Tibial artery (tissue), 4 donors: Measurements from ENCODE around the gene TASP1.
"Not testable (repeated sequence)": the region's sequence is repeated elsewhere in the genome, so short reads cannot be mapped to it uniquely, and the experiment has no call there.

Experiments used
- DNase-seq, 2 donors: peaks; one replicate each; pipeline ENCODE4 v3.0.0-alpha.2; 2019
- H3K27ac ChIP-seq, 2 donors: fragments of 200-600 bp; sonication (generic) in 1 of 2; 1 replicate in 1 of 2; 2 replicates in 1 of 2; pipeline ENCODE4 v1.5.1; 2018 to 2019; ENCODE audit warnings: mild to moderate bottlenecking in 1 of 2
- H3K27me3 ChIP-seq, 2 donors: fragments of 200-600 bp; sonication (generic) in 1 of 2; one replicate each; pipeline versions ENCODE4 v1.5.1 to v1.6.0; 2016 to 2019
- H3K36me3 ChIP-seq, 3 donors: fragments of 200-600 bp; sonication (generic) in 2 of 3; one replicate each; pipeline ENCODE4 v1.5.1; 2016 to 2019; ENCODE audit warnings: mild to moderate bottlenecking in 2 of 3
- H3K4me1 ChIP-seq, 4 donors: fragments of 200-600 bp; sonication (generic) in 2 of 4; 1 replicate in 3 of 4; 2 replicates in 1 of 4; pipeline ENCODE4 v1.5.1; 2016 to 2019
- H3K4me3 ChIP-seq, 2 donors: fragments of 200-600 bp; sonication (generic) in 1 of 2; 1 replicate in 1 of 2; 2 replicates in 1 of 2; pipeline ENCODE4 v1.5.1; 2018 to 2019; ENCODE audit warnings: mild to moderate bottlenecking in 2 of 2
- H3K9me3 ChIP-seq, 3 donors: fragments of 200-600 bp; sonication (generic) in 1 of 3; one replicate each; pipeline ENCODE4 v1.5.1; 2016 to 2019
- intact Hi-C: fragments of 100-400 bp; cut with DNase I; formaldehyde crosslinking; loops from one replicate; pipeline ENCODE4 v1.15.0; 2023; ENCODE audit warnings: low total_unique reads
- TF ChIP-seq, protein P1 (sequence below), 2 experiments: fragments of 200-600 bp in 1 of 2; fragments of 450-650 bp in 1 of 2; IDR thresholded peaks; one replicate each; pipeline ENCODE4 v1.5.1; 2017 to 2019; ENCODE audit warnings: antibody characterized with exemption in 2 of 2, mild to moderate bottlenecking in 1 of 2, moderate library complexity in 1 of 2

Gene TASP1

GRCh38 chr20:13392391-13392790 lies 246.3 kb downstream of the TASP1 start:
- Histone ChIP-seq H3K9me3 (no peaks in the 10 kb centered on the region), H3K27me3 (no peaks in the 10 kb centered on the region), H3K4me1 (peaks cover 0 to 14% (median 0%) of the 10 kb centered on the region in 4 donors), H3K27ac (no peak overlapping the region), H3K4me3 (no peak overlapping the region), H3K36me3 (peaks cover 12 to 26% (median 20%) of the 10 kb centered on the region in 3 donors)
- no peak for DNase-seq
- TF ChIP-seq, protein P1, sequence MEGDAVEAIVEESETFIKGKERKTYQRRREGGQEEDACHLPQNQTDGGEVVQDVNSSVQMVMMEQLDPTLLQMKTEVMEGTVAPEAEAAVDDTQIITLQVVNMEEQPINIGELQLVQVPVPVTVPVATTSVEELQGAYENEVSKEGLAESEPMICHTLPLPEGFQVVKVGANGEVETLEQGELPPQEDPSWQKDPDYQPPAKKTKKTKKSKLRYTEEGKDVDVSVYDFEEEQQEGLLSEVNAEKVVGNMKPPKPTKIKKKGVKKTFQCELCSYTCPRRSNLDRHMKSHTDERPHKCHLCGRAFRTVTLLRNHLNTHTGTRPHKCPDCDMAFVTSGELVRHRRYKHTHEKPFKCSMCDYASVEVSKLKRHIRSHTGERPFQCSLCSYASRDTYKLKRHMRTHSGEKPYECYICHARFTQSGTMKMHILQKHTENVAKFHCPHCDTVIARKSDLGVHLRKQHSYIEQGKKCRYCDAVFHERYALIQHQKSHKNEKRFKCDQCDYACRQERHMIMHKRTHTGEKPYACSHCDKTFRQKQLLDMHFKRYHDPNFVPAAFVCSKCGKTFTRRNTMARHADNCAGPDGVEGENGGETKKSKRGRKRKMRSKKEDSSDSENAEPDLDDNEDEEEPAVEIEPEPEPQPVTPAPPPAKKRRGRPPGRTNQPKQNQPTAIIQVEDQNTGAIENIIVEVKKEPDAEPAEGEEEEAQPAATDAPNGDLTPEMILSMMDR (IDR thresholded peaks at IDR 0.05) = no peak
- intact Hi-C loops = no loop called here

- no peaks in the 10 kb centered on the region for H3K4me1 ChIP-seq
- TF ChIP-seq, protein P1 (IDR thresholded peaks at IDR 0.05) = no peak
- no peak for DNase-seq
- no peaks in the 10 kb centered on the region for H3K9me3 ChIP-seq
- intact Hi-C loops = no loop called here
- H3K27me3 ChIP-seq = no peaks in the 10 kb centered on the region
- H3K36me3 ChIP-seq = peaks cover 28 to 42% (median 31%) of the 10 kb centered on the region in 3 donors
- no peak overlapping the region for H3K27ac ChIP-seq
- H3K4me3 ChIP-seq = no peak overlapping the region
Observed at GRCh38 chr20:13389115-13389514, 249.6 kb downstream of the TASP1 start.

DNA sequence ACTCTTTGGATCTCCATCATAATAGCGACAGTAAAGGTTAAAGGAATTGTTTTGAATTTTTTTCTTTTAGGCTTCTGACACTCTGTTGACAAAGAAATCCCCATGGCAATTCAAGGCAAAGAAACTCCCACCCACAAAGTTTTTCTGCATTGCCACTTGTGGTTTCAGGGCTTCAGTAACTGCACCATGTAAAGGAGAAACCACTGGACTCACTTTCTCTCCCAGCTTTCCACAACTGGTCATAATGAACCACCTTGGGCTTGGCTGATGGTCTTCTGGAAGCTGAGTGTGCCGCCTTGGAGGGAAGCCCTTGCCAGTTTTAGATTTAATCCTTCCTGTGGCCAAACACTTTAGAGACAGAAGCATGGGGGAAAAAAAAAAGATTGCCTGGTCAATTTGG lies 254.6 kb downstream of the TASP1 start:
- Histone ChIP-seq H3K4me1 (no peaks in the 10 kb centered on the region), H3K36me3 (peaks cover 8 to 51% (median 29%) of the 10 kb centered on the region in 3 donors), H3K9me3 (peaks cover 0 to 19% (median 7%) of the 10 kb centered on the region in 3 donors), H3K4me3 (no peak overlapping the region), H3K27ac (no peak overlapping the region), H3K27me3 (no peaks in the 10 kb centered on the region)
- intact Hi-C loops = no loop called here
- TF ChIP-seq, protein P1 (IDR thresholded peaks at IDR 0.05) = no peak
- no peak for DNase-seq

- DNase-seq = no peak
- intact Hi-C loops = no loop called here
Observed at GRCh38 chr20:13382786-13383185, 255.9 kb downstream of the TASP1 start.

DNA sequence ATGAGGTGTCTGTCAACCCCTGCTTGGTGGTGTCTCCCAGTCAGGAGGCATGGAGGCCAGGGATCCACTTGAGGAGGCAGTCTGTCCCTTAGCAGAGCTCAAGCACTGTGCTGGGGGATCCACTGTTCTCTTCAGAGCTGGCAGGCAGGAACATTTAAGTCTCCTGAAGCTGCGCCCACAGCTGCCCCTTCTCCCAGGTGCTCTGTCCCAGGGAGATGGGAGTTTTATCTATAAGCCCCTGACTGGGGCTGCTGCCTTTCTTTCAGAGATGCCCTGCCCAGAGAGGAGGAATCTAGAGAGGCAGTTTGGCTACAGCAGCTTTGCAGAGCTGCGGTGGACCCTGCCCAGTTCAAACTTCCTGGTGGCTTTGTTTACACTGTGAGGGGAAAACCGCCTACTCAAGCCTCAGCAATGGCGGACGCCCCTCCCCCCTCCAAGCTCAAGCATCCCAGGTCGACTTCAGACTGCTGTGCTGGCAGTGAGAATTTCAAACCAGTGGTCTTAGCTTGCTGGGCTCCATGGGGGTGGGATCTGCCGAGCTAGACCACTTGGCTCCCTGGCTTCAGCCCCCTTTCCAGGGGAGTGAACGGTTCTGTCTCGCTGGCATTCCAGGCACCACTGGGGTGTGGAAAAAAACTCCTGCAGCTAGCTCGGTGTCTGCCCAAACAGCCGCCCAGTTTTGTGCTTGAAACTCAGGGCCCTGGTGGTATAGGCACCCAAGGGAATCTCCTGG lies 258.1 kb downstream of the TASP1 start:
- intact Hi-C loops, DNase-seq: not testable (repeated sequence)

More at GRCh38 chr20:13382786-13383185, 255.9 kb downstream of the TASP1 start:
- Histone ChIP-seq H3K36me3 (peaks cover 7 to 43% (median 26%) of the 10 kb centered on the region in 3 donors), H3K9me3 (peaks cover 0 to 19% (median 7%) of the 10 kb centered on the region in 3 donors), H3K27me3 (no peaks in the 10 kb centered on the region), H3K4me1 (no peaks in the 10 kb centered on the region), H3K4me3 (no peak overlapping the region), H3K27ac (no peak overlapping the region)
- TF ChIP-seq, protein P1 (IDR thresholded peaks at IDR 0.05) = no peak

GRCh38 chr20:13373400-13373799 lies 265.3 kb downstream of the TASP1 start:
- Histone ChIP-seq H3K27me3 (no peaks in the 10 kb centered on the region), H3K4me1 (no peaks in the 10 kb centered on the region), H3K4me3 (no peak overlapping the region), H3K9me3 (peaks cover 0 to 33% (median 0%) of the 10 kb centered on the region in 3 donors), H3K27ac (no peak overlapping the region), H3K36me3 (no peaks in the 10 kb centered on the region)
- intact Hi-C loops = no loop called here
- DNase-seq = no peak
- TF ChIP-seq, protein P1 (IDR thresholded peaks at IDR 0.05) = no peak

More for the DNA sequence above, 258.1 kb downstream of the TASP1 start:
- H3K9me3 ChIP-seq = peaks cover 0 to 19% (median 7%) of the 10 kb centered on the region in 3 donors
- H3K36me3 ChIP-seq = peaks cover 0 to 32% (median 19%) of the 10 kb centered on the region in 3 donors
- not testable (repeated sequence) for H3K4me1 ChIP-seq, H3K4me3 ChIP-seq, H3K27me3 ChIP-seq, H3K27ac ChIP-seq
